GM19025 (cell line): ENCODE measurements around the gene TMEM252.

Source experiments
- ATAC-seq: cut with Tn5 transposase; IDR thresholded peaks from one replicate; pipeline ENCODE4 v1.9.1; 2021; ENCODE audit warnings: mild to moderate bottlenecking, low read depth, moderate library complexity; ENCODE audit not compliant: unreplicated experiment

Gene TMEM252

GRCh38 chr9:68545033-68545705 is 4.5 kb upstream of the TMEM252 start:
- ATAC-seq = no peak

GRCh38 chr9:68541568-68541967 is 885 bp upstream of the TMEM252 start:
- no peak for ATAC-seq

GRCh38 chr9:68538200-68538599 is 2.5 kb downstream of the TMEM252 start:
- ATAC-seq = no peak

GRCh38 chr9:68537616-68537880 is 3.1 kb downstream of the TMEM252 start:
- no peak for ATAC-seq

GRCh38 chr9:68536876-68537615 is 3.6 kb downstream of the TMEM252 start:
- ATAC-seq = no peak

GRCh38 chr9:68533678-68534077 is 7.0 kb downstream of the TMEM252 start:
- ATAC-seq = no peak

GRCh38 chr9:68532131-68532530 is 8.6 kb downstream of the TMEM252 start:
- ATAC-seq = no peak

GRCh38 chr9:68530618-68531017 is 10.1 kb downstream of the TMEM252 start:
- no peak for ATAC-seq

- no peak for ATAC-seq
These were observed 17.2 kb downstream of the TMEM252 start for GRCh38 chr9:68523367-68523936.

- ATAC-seq = no peak
These were observed 17.7 kb downstream of the TMEM252 start for GRCh38 chr9:68522954-68523353.

- ATAC-seq = no peak
These were observed 18.6 kb downstream of the TMEM252 start for GRCh38 chr9:68522131-68522530.

GRCh38 chr9:68515326-68516017 is 25.2 kb downstream of the TMEM252 start:
- ATAC-seq = no peak

GRCh38 chr9:68513981-68514380 is 26.7 kb downstream of the TMEM252 start:
- ATAC-seq = no peak

GRCh38 chr9:68513385-68513784 is 27.3 kb downstream of the TMEM252 start:
- ATAC-seq = no peak

GRCh38 chr9:68509689-68510088 is 31.0 kb downstream of the TMEM252 start:
- no peak for ATAC-seq

- ATAC-seq = no peak
These were observed 32.1 kb downstream of the TMEM252 start for GRCh38 chr9:68508547-68508946.

GRCh38 chr9:68507806-68508145 is 32.9 kb downstream of the TMEM252 start:
- no peak for ATAC-seq

GRCh38 chr9:68507130-68507805 is 33.4 kb downstream of the TMEM252 start:
- no peak for ATAC-seq

GRCh38 chr9:68506551-68506950 is 34.1 kb downstream of the TMEM252 start:
- ATAC-seq = no peak

- ATAC-seq = no peak
These were observed 34.8 kb downstream of the TMEM252 start for GRCh38 chr9:68505681-68506409.
